ENCODE data around the gene ACACA. TPM values are rescaled to one million over a fixed set of nuclear protein-coding genes. Genes with fewer than 3 reads are reported as not detected.
A peak's percentile ranks its signal among the peaks of the same experiment; 100 is the strongest.

The ACACA gene
- total RNA-seq, 4 donors from 2014 or later, result 28.7 to 72.7 (median 42.2) TPM

- TF ChIP-seq CTCF (IDR thresholded peaks at IDR 0.05), result no peak
- no peak for ATAC-seq (ENCODE audit: low FRiP score)
- no peak for DNase-seq (ENCODE audit: low spot score)
Measured at GRCh38 chr17:37052450-37052849, 354.2 kb downstream of the ACACA start.

- no peak for ATAC-seq (ENCODE audit: low FRiP score)
- no peak for TF ChIP-seq CTCF (IDR thresholded peaks at IDR 0.05)
Measured at GRCh38 chr17:37051833-37052232, 354.8 kb downstream of the ACACA start.

GRCh38 chr17:37051381-37051780, 355.3 kb downstream of the ACACA start:
- ATAC-seq (ENCODE audit: low FRiP score) (no peak), DNase-seq (ENCODE audit: low spot score) (no peak)
- no peak for TF ChIP-seq CTCF (IDR thresholded peaks at IDR 0.05)

More at GRCh38 chr17:37051833-37052232, 354.8 kb downstream of the ACACA start:
- DNase-seq (ENCODE audit: low spot score), result no peak

- TF ChIP-seq CTCF (IDR thresholded peaks at IDR 0.05), result no peak
- DNase-seq (ENCODE audit: low spot score) (no peak), ATAC-seq (ENCODE audit: low FRiP score) (no peak)
Measured at GRCh38 chr17:37050920-37051319, 355.7 kb downstream of the ACACA start.

- no peak for DNase-seq (ENCODE audit: low spot score)
- ATAC-seq (ENCODE audit: low FRiP score), result no peak
- TF ChIP-seq CTCF (IDR thresholded peaks at IDR 0.05), result no peak
Measured at GRCh38 chr17:37048811-37049210, 357.8 kb downstream of the ACACA start.

- DNase-seq (ENCODE audit: low spot score) (peak; percentile 65), ATAC-seq (ENCODE audit: low FRiP score) (peak; percentile 65)
- TF ChIP-seq CTCF (IDR thresholded peaks at IDR 0.05), result peak in 1 of 3 donors; percentile 68
Measured at GRCh38 chr17:37047631-37048104, 359.0 kb downstream of the ACACA start.

- ATAC-seq (ENCODE audit: low FRiP score), result no peak
- no peak for TF ChIP-seq CTCF (IDR thresholded peaks at IDR 0.05)
- no peak for DNase-seq (ENCODE audit: low spot score)
Measured at GRCh38 chr17:37045351-37045922, 361.2 kb downstream of the ACACA start.
